A549 (cell line): Measurements from ENCODE around the gene ID3. TPM values are rescaled to one million over a fixed set of nuclear protein-coding genes. Genes with fewer than 3 reads are reported as not detected.

Source experiments
- ATAC-seq, 2 experiments: fragments of 200-7000 bp in 1 of 2; fragments of >200 bp in 1 of 2; cut with Nextera tagmentation in 1 of 2; cut with Tn5 transposase in 1 of 2; 3 replicates each; pipeline versions ENCODE4 v1.8.0 to v1.9.1; 2018 to 2020; ENCODE audit warnings: mild to moderate bottlenecking in 1 of 2, moderate library complexity in 1 of 2
- CTCF ChIA-PET: fragments of 300-600 bp; sonication (Branson Sonifier 250); formaldehyde crosslinking; extraction: SDS; loops from one replicate; lab custom pipeline; 2021; ENCODE audit warnings: antibody characterized with exemption, inconsistent platforms; lab: Yijun Ruan, JAX
- POLR2A ChIA-PET: fragments of 350-600 bp; formaldehyde crosslinking; extraction: SDS; loops from one replicate; lab custom pipeline; 2021; ENCODE audit warnings: antibody characterized with exemption, inconsistent platforms; lab: Yijun Ruan, JAX
- DNase-seq, 2 experiments: peaks; one replicate each; pipeline versions ENCODE4 v3.0.0 to v3.0.0-alpha.2; 2011 to 2016; ENCODE audit warnings: low read depth in 1 of 2, low spot score in 1 of 2
- FAIRE-seq: peaks from 2 replicates; lab custom pipeline; 2011; peaks lifted over from hg19 to GRCh38; lab: Jason Lieb, UNC
- H3K27ac ChIP-seq, 2 experiments: fragments of >200 bp; sonication (Bioruptor Twin); formaldehyde crosslinking; 3 replicates each; pipeline ENCODE4 v1.5.1; 2016 to 2017
- H3K4me1 ChIP-seq: fragments of >200 bp; sonication (Bioruptor Twin); formaldehyde crosslinking; 3 replicates; pipeline ENCODE4 v1.6.1; 2016
- H3K4me2 ChIP-seq: fragments of >200 bp; sonication (Bioruptor Twin); formaldehyde crosslinking; 3 replicates; pipeline ENCODE4 v1.6.1; 2016
- H3K4me3 ChIP-seq: fragments of >200 bp; sonication (Bioruptor Twin); formaldehyde crosslinking; 3 replicates; pipeline ENCODE4 v1.5.1; 2016
- H3K9me3 ChIP-seq: fragments of >200 bp; sonication (Bioruptor Twin); formaldehyde crosslinking; 3 replicates; pipeline ENCODE4 v1.6.1; 2016
- CBX8 ChIP-seq: fragments of 200-600 bp; sonication (generic); IDR thresholded peaks from 2 replicates; pipeline ENCODE4 v1.6.1; 2016
- CHD2 ChIP-seq: fragments of 150-350 bp; IDR thresholded peaks from 2 replicates; pipeline ENCODE4 v1.6.1; 2014; ENCODE audit warnings: low read length; ENCODE audit not compliant: partially characterized antibody
- CHD4 ChIP-seq: fragments of 200-600 bp; sonication (generic); IDR thresholded peaks from 2 replicates; pipeline ENCODE4 v1.6.1; 2016; ENCODE audit warnings: antibody characterized with exemption, mild to moderate bottlenecking, borderline replicate concordance
- CTCF ChIP-seq: fragments of >200 bp; sonication (Bioruptor Twin); formaldehyde crosslinking; IDR thresholded peaks from 3 replicates; pipeline ENCODE4 v1.5.1; 2016
- EHF ChIP-seq: fragments of 250-450 bp; sonication (Bioruptor Pico); IDR thresholded peaks from 2 replicates; pipeline ENCODE4 v1.5.0; 2020; ENCODE audit warnings: mild to moderate bottlenecking
- EHMT2 ChIP-seq: fragments of 200-600 bp; sonication (generic); IDR thresholded peaks from 2 replicates; pipeline ENCODE4 v1.6.1; 2016; ENCODE audit warnings: antibody characterized with exemption, low read depth, mild to moderate bottlenecking, moderate library complexity
- ELK1 ChIP-seq: fragments of 150-350 bp; IDR thresholded peaks from 2 replicates; pipeline ENCODE4 v1.6.1; 2014; ENCODE audit warnings: low read depth, mild to moderate bottlenecking, low read length
- EP300 ChIP-seq, 2 experiments: fragments of >200 bp; sonication (Bioruptor Twin); formaldehyde crosslinking; IDR thresholded peaks; 2 replicates in 1 of 2; 3 replicates in 1 of 2; pipeline ENCODE4 v1.6.1; 2016 to 2017
- ESRRA ChIP-seq: fragments of 150-350 bp; IDR thresholded peaks from 2 replicates; pipeline ENCODE4 v1.6.1; 2014; ENCODE audit warnings: mild to moderate bottlenecking, low read length, borderline replicate concordance
- HES2 ChIP-seq: fragments of >200 bp; sonication (Bioruptor Twin); formaldehyde crosslinking; IDR thresholded peaks from 2 replicates; pipeline ENCODE4 v1.6.1; 2016
- HMGXB4 ChIP-seq: fragments of 250-450 bp; sonication (Bioruptor Pico); IDR thresholded peaks from 2 replicates; pipeline ENCODE4 v1.5.0; 2021; ENCODE audit warnings: mild to moderate bottlenecking, moderate library complexity, borderline replicate concordance
- HOXB5 ChIP-seq: fragments of 250-450 bp; sonication (Bioruptor Pico); IDR thresholded peaks from 2 replicates; pipeline ENCODE4 v1.5.0; 2020; ENCODE audit warnings: mild to moderate bottlenecking, moderate library complexity
- KDM1A ChIP-seq: fragments of 200-600 bp; sonication (generic); IDR thresholded peaks from 2 replicates; pipeline ENCODE4 v1.6.1; 2016; ENCODE audit warnings: low read depth, mild to moderate bottlenecking
- KDM5A ChIP-seq: fragments of 200-600 bp; sonication (generic); IDR thresholded peaks from 2 replicates; pipeline ENCODE4 v1.6.1; 2016; ENCODE audit warnings: antibody characterized with exemption, mild to moderate bottlenecking
- MYC ChIP-seq: IDR thresholded peaks from 2 replicates; pipeline ENCODE4 v1.6.1; 2012; ENCODE audit warnings: mild to moderate bottlenecking, inconsistent platforms, low read length, improper control_type of control experiment, borderline replicate concordance
- NFE2L2 ChIP-seq: fragments of 150-350 bp; conservative IDR thresholded peaks from 2 replicates; pipeline ENCODE4 v1.6.1; 2014; ENCODE audit warnings: low read length
- NPAS2 ChIP-seq: fragments of 250-450 bp; sonication (Bioruptor Pico); IDR thresholded peaks from 2 replicates; pipeline ENCODE4 v1.8.0; 2022; ENCODE audit warnings: mild to moderate bottlenecking, moderate library complexity, borderline replicate concordance
- NR3C1 ChIP-seq: fragments of >200 bp; sonication (Bioruptor Twin); formaldehyde crosslinking; IDR thresholded peaks from 3 replicates; pipeline ENCODE4 v1.6.1; 2017
- PHF8 ChIP-seq: fragments of 200-600 bp; sonication (generic); IDR thresholded peaks from 2 replicates; pipeline ENCODE4 v1.6.1; 2016; ENCODE audit warnings: low read depth, mild to moderate bottlenecking, antibody characterized with exemption, moderate library complexity, borderline replicate concordance
- POLR2A ChIP-seq: IDR thresholded peaks from 2 replicates; pipeline ENCODE4 v1.6.1; 2012; ENCODE audit warnings: mild to moderate bottlenecking, low read length
- POLR2AphosphoS2 ChIP-seq: conservative IDR thresholded peaks from 2 replicates; pipeline ENCODE4 v1.6.1; 2012; ENCODE audit warnings: low read length, improper control_type of control experiment, inconsistent platforms
- RCOR1 ChIP-seq: fragments of 150-350 bp; IDR thresholded peaks from 2 replicates; pipeline ENCODE4 v1.6.1; 2014; ENCODE audit warnings: antibody characterized with exemption, low read length, low read depth
- RFX5 ChIP-seq: fragments of 450-650 bp; IDR thresholded peaks from 2 replicates; pipeline ENCODE4 v1.7.1; 2014; ENCODE audit warnings: antibody characterized with exemption, mild to moderate bottlenecking, moderate library complexity
- SMC3 ChIP-seq: fragments of >200 bp; sonication (Bioruptor Twin); formaldehyde crosslinking; IDR thresholded peaks from 3 replicates; pipeline ENCODE4 v1.6.1; 2018; ENCODE audit warnings: inconsistent platforms
- SREBF2 ChIP-seq: fragments of 450-650 bp; IDR thresholded peaks from 2 replicates; pipeline ENCODE4 v1.6.1; 2014; ENCODE audit warnings: mild to moderate bottlenecking, moderate library complexity
- TFCP2L1 ChIP-seq: fragments of 250-450 bp; sonication (Bioruptor Pico); IDR thresholded peaks from 2 replicates; pipeline ENCODE4 v1.5.0; 2021; ENCODE audit warnings: mild to moderate bottlenecking
- TP53 ChIP-seq: fragments of 250-450 bp; sonication (Bioruptor Pico); IDR thresholded peaks from 2 replicates; pipeline ENCODE4 v1.5.0; 2021; ENCODE audit warnings: mild to moderate bottlenecking, moderate library complexity
- ZFP36 ChIP-seq: fragments of 450-650 bp; IDR thresholded peaks from 2 replicates; pipeline ENCODE4 v1.6.1; 2014; ENCODE audit warnings: borderline replicate concordance; ENCODE audit not compliant: partially characterized antibody
- ZSCAN20 ChIP-seq: fragments of 250-450 bp; sonication (Bioruptor Pico); IDR thresholded peaks from 2 replicates; pipeline ENCODE4 v1.8.0; 2022; ENCODE audit warnings: mild to moderate bottlenecking, moderate library complexity
- WGBS: methylation state at CpG from one replicate; pipeline ENCODE4 v1.1.6; 2017; ENCODE audit errors: missing lambda C conversion rate; 5-methylcytosine and 5-hydroxymethylcytosine counted together
- polyA plus RNA-seq, 4 experiments: library from polyadenylated mRNA; depleted of rRNA in 3 of 4; stranded (reverse); fragments of >200 nt; fragmentation: RNase III in 1 of 4; extraction: RNeasy Plus Mini Kit Qiagen cat#74134 plus additional on column Dnase treatment in 1 of 4; gene quantifications; 2 replicates in 3 of 4; 3 replicates in 1 of 4; pipeline ENCODE4 v1.2.3, GENCODE V29; 2011 to 2017

The ID3 gene
- polyA plus RNA-seq, 2 of the 4 experiments (the other 2 are of a cell fraction): 171 to 336 TPM

- TF ChIP-seq ESRRA (no peak), KDM1A (no peak), EP300 (IDR thresholded peaks at IDR 0.05) (no peak), CHD2 (no peak), PHF8 (no peak), ZSCAN20 (CRISPR knock-in tag) (no peak), CTCF (no peak), HOXB5 (CRISPR knock-in tag) (no peak), EHMT2 (no peak), TFCP2L1 (CRISPR knock-in tag) (no peak), TP53 (CRISPR knock-in tag) (no peak), NPAS2 (CRISPR knock-in tag) (no peak), MYC (0 out of 2 replicates have a peak, but pooled peaks have one; percentile 37), HMGXB4 (CRISPR knock-in tag) (no peak)
These were observed 28.3 kb downstream of the ID3 start, which contains the start of gene E2F2 (continued) for GRCh38 chr1:23530747-23531561.

GRCh38 chr1:23530087-23530746 lies 29.1 kb downstream of the ID3 start:
- ATAC-seq: peak in 1 of 2 experiments; percentile 38; a peak in 3 of 6 replicates
- H3K9me3 ChIP-seq: no peaks in the 10 kb centered on the region
- ChIA-PET POLR2A (interaction anchor here (1.8 kb wide), 1 partner anchor 186 kb away, joined by 9 read pairs; the partner anchor contains the start of gene HNRNPR), CTCF (interaction anchor here (1.2 to 9.0 kb wide), 5 partner anchors 10 to 107 kb away, joined by 6 to 70 read pairs (median 10); no protein-coding TSS in a partner anchor)
- TF ChIP-seq CBX8 (no peak), EHF (CRISPR knock-in tag) (no peak), RCOR1 (no peak), NPAS2 (CRISPR knock-in tag) (no peak), EP300 (IDR thresholded peaks at IDR 0.05) (no peak), POLR2AphosphoS2 (no peak), NFE2L2 (no peak), ELK1 (no peak), PHF8 (no peak), NR3C1 (no peak), MYC (no peak), CHD4 (no peak), SMC3 (no peak), ZFP36 (no peak), HES2 (no peak), ZSCAN20 (CRISPR knock-in tag) (no peak), SREBF2 (no peak), KDM5A (no peak), POLR2A (no peak), RFX5 (no peak)
- no peak for FAIRE-seq
- peak overlapping the region; percentile 99 for H3K4me2 ChIP-seq
- peak overlapping the region; percentile 76 to 94 for H3K27ac ChIP-seq
- H3K4me3 ChIP-seq: peak overlapping the region; percentile 90
- DNase-seq: no peak
- H3K4me1 ChIP-seq: peaks cover 61% of the 10 kb centered on the region
- WGBS: 41% methylated on average over 3 of the region's 22 CpGs
